ENCODE data around the gene ZNF18. TPM values are rescaled to one million over a fixed set of nuclear protein-coding genes. Genes with fewer than 3 reads are reported as not detected.

The ZNF18 gene
- total and polyA plus RNA-seq, 2 of the 4 experiments (the other 2 are of a cell fraction) = 4.5 to 11.7 TPM

GRCh38 chr17:11997972-11998233, 628 bp upstream of the ZNF18 start:
- ChIA-PET CTCF (interaction anchor here (0.6 to 1.0 kb wide), 2 partner anchors 22 to 1156 kb away, joined by 3 to 6 read pairs; no protein-coding TSS in a partner anchor), POLR2A (ENCODE audit: unreplicated experiment) (interaction anchor here (1.5 kb wide), 1 partner anchor 12 kb away, joined by 4 read pairs; no protein-coding TSS in a partner anchor)
- H2AK9ac ChIP-seq (replicated peaks; ENCODE audit: low read depth, low read length, poor library complexity) = peak overlapping the region; percentile 84
- H2BK15ac ChIP-seq (ENCODE audit: low read depth, low read length) = no peak overlapping the region; the same call in 2 of the 3 replicates
- ATAC-seq (ENCODE audit: low read depth) (no peak), DNase-seq (no peak)
- peak overlapping the region; percentile 57 for H3K4me3 ChIP-seq (ENCODE audit: insufficient read depth, low read depth, low read length)
- H3K4ac ChIP-seq (ENCODE audit: low read depth, low read length) = peak overlapping the region; percentile 98
- peak overlapping the region; percentile 46 for H2AK5ac ChIP-seq (ENCODE audit: low read depth, low read length)
- H3K23ac ChIP-seq (ENCODE audit: low read depth, low read length) = peak overlapping the region; percentile 49; the same call in 1 of the 2 replicates
- peak overlapping the region; percentile 96 for H2AFZ ChIP-seq (replicated peaks; ENCODE audit: low read length, poor library complexity)
- no peaks in the 10 kb centered on the region for H3K27me3 ChIP-seq (ENCODE audit: control insufficient read depth, insufficient read depth, low read length)
- no TSS peak for BruUV-seq (replicated peaks)
- H3K79me1 ChIP-seq (ENCODE audit: low read depth in 1 of 2, low read length in 2 of 2) = peaks cover 0 to 6% of the 10 kb centered on the region in 2 experiments; a peak in 3 of 4 replicates
- no peaks in the 10 kb centered on the region for H4K20me1 ChIP-seq (ENCODE audit: insufficient read depth, low read length)
- no peak overlapping the region for H2BK20ac ChIP-seq (ENCODE audit: low read depth, low read length)
- 0 out of 2 replicates have a peak, but pooled peaks cover 5% of the 10 kb centered on the region for H3K9me1 ChIP-seq (ENCODE audit: insufficient read depth, low read length)
- H3K14ac ChIP-seq (replicated peaks; ENCODE audit: low read depth, low read length) = peak overlapping the region; percentile 98
- dilution Hi-C loops (cut with HindIII; ENCODE audit: low sequenced_read_pairs, unreplicated experiment) (no loop called here), intact Hi-C loops (cut with micrococcal nuclease) (loop anchor here (5.0 to 10.0 kb wide), 2 partner anchors 1004 to 1273 kb away; no protein-coding TSS in a partner anchor), in situ Hi-C loops (cut with MboI; ENCODE audit: low sequenced_read_pairs) (loop anchor here (10.0 to 25.0 kb wide), 3 partner anchors 1007 to 1336 kb away; partner anchors contain the start of genes MYH3 and TMEM220)
- peak overlapping the region; percentile 76 for H3K9ac ChIP-seq (ENCODE audit: low read depth, low read length)
- H3K4me1 ChIP-seq (ENCODE audit: control insufficient read depth, insufficient read depth, low read length) = no peaks in the 10 kb centered on the region
- TF ChIP-seq RCOR1 (IDR thresholded peaks at IDR 0.05; ENCODE audit: insufficient replicate concordance, low read length) (no peak), RAD21 (IDR thresholded peaks at IDR 0.05; ENCODE audit: low read length) (no peak), USF2 (IDR thresholded peaks at IDR 0.05; ENCODE audit: low read depth, low read length) (no peak), MXI1 (IDR thresholded peaks at IDR 0.05; ENCODE audit: borderline replicate concordance, low read depth, low read length) (no peak), ELK1 (IDR thresholded peaks at IDR 0.05; ENCODE audit: borderline replicate concordance, low read depth, low read length) (no peak), MAFK (IDR thresholded peaks at IDR 0.05; ENCODE audit: low read depth, low read length) (no peak), CHD1 (IDR thresholded peaks at IDR 0.05; ENCODE audit: low read depth, low read length) (no peak), CTCF (conservative IDR thresholded peaks at IDR 0.05; ENCODE audit: low read depth, low read length) (no peak), FOS (IDR thresholded peaks at IDR 0.05; ENCODE audit: low read depth, low read length) (no peak), NFE2L2 (IDR thresholded peaks at IDR 0.05; ENCODE audit: low read depth, low read length) (no peak)
- peak overlapping the region; percentile 89 for H4K91ac ChIP-seq (ENCODE audit: insufficient read depth, low read depth, low read length)
- H3K4me2 ChIP-seq (ENCODE audit: low read depth, low read length) = peak overlapping the region; percentile 81
- WGBS, 2 experiments (ENCODE audit: extremely low coverage in 2 of 2, insufficient read length in 1 of 2) = 48% methylated on average over 3 of the region's 4 CpGs; no CpG with 5 or more reads in 1 of the 2 experiments
- H4K5ac ChIP-seq (ENCODE audit: low read depth, low read length) = peak overlapping the region; percentile 89
- H3K27ac ChIP-seq (ENCODE audit: insufficient read depth, low read length) = peak overlapping the region; percentile 80
- H3K18ac ChIP-seq (ENCODE audit: low read depth, low read length) = peak overlapping the region; percentile 7; the same call in 1 of the 2 replicates
- H4K8ac ChIP-seq (ENCODE audit: low read depth in 2 of 2, low read length in 2 of 2) = peak overlapping the region; percentile 97 to 99
- H3K9me3 ChIP-seq (ENCODE audit: control insufficient read depth, insufficient read depth, low read length) = no peaks in the 10 kb centered on the region
- no peaks in the 10 kb centered on the region for H3K36me3 ChIP-seq (ENCODE audit: control insufficient read depth, insufficient read depth, low read length)
- peak overlapping the region; percentile 60; the same call in 1 of the 2 replicates for H2BK120ac ChIP-seq (ENCODE audit: low read depth, low read length)
- H2BK5ac ChIP-seq (ENCODE audit: low read depth, low read length, poor library complexity, severe bottlenecking) = no peak overlapping the region
- peak overlapping the region; percentile 90 for H3K56ac ChIP-seq (ENCODE audit: extremely low read depth, insufficient read depth, low read length)

Data from IMR-90 (cell line).